Measurements from ENCODE around the gene ATP11C.

GRCh38 chrX:139881130-139881529 is 51.7 kb downstream of the ATP11C start:
- TF ChIP-seq CTCF (optimal IDR thresholded peaks at IDR 0.05 in 1 of 3, IDR thresholded peaks at IDR 0.05 in 1 of 3, conservative IDR thresholded peaks at IDR 0.05 in 1 of 3; ENCODE audit: extremely low read depth in 1 of 3, insufficient read depth in 2 of 3, low read length in 3 of 3) (no peak), EZH2 (IDR thresholded peaks at IDR 0.05; ENCODE audit: low read length) (no peak)

Measured in keratinocyte (primary cell).